Vagina (tissue), 2 donors: ENCODE measurements around the gene CARD6. TPM values are rescaled to one million over a fixed set of nuclear protein-coding genes. Genes with fewer than 3 reads are reported as not detected.
A peak's percentile ranks its signal among the peaks of the same experiment; 100 is the strongest.

Experiments
- DNase-seq, 2 donors: peaks; one replicate each; pipeline ENCODE4 v3.0.0-alpha.2; 2017; ENCODE audit errors: extremely low spot score in 2 of 2
- H3K27ac ChIP-seq: fragments of 200-600 bp; sonication (generic); one replicate; pipeline ENCODE4 v1.5.1; 2019
- H3K27me3 ChIP-seq: fragments of 200-600 bp; sonication (generic); one replicate; pipeline ENCODE4 v1.5.1; 2019
- H3K36me3 ChIP-seq, 2 donors: fragments of 200-600 bp; sonication (generic); one replicate each; pipeline ENCODE4 v1.5.1; 2017 to 2019
- H3K4me1 ChIP-seq: fragments of 200-600 bp; sonication (generic); one replicate; pipeline ENCODE4 v1.5.1; 2019
- H3K4me3 ChIP-seq, 2 donors: fragments of 200-600 bp; sonication (generic); 1 replicate in 1 of 2; 2 replicates in 1 of 2; pipeline ENCODE4 v1.5.1; 2016 to 2019
- H3K9me3 ChIP-seq: fragments of 200-600 bp; sonication (generic); one replicate; pipeline ENCODE4 v1.5.1; 2019
- POLR2A ChIP-seq, 2 donors: fragments of 450-650 bp; IDR thresholded peaks; one replicate each; pipeline ENCODE4 v1.6.1; 2017; ENCODE audit warnings: antibody characterized with exemption in 2 of 2, mild to moderate bottlenecking in 2 of 2, moderate library complexity in 2 of 2
- POLR2AphosphoS5 ChIP-seq, 2 donors: sonication (generic); formaldehyde crosslinking; IDR thresholded peaks; one replicate each; pipeline ENCODE4 v1.9.0; 2017; ENCODE audit warnings: antibody characterized with exemption in 2 of 2, mild to moderate bottlenecking in 2 of 2, low read depth in 1 of 2; ENCODE audit not compliant: insufficient read depth in 1 of 2
- intact Hi-C: fragments of 100-400 bp; cut with DNase I; formaldehyde crosslinking; loops from one replicate; pipeline ENCODE4 v1.15.1; 2023
- total RNA-seq: library from RNA; depleted of rRNA; stranded (reverse); fragments of >200 nt; gene quantifications from one replicate; pipeline ENCODE4 v1.2.3, GENCODE V29; 2016
- TF ChIP-seq, protein P1 (sequence below), 3 experiments: fragments of 450-650 bp in 2 of 3; fragments of 200-600 bp in 1 of 3; sonication (generic) in 1 of 3; IDR thresholded peaks; one replicate each; pipeline ENCODE4 v1.5.1; 2017 to 2019; ENCODE audit warnings: antibody characterized with exemption in 3 of 3, mild to moderate bottlenecking in 2 of 3, moderate library complexity in 2 of 3

The CARD6 gene
- total RNA-seq, 1 donor from 2014 or later = 12.3 TPM

- Histone ChIP-seq H3K4me3 (peak overlapping the region; percentile 88 to 99), H3K9me3 (no peaks in the 10 kb centered on the region), H3K27ac (peak overlapping the region; percentile 98), H3K4me1 (peaks cover 51% of the 10 kb centered on the region), H3K36me3 (no peaks in the 10 kb centered on the region), H3K27me3 (no peaks in the 10 kb centered on the region)
- TF ChIP-seq POLR2A (IDR thresholded peaks at IDR 0.05) = no peak
- TF ChIP-seq, protein P1, sequence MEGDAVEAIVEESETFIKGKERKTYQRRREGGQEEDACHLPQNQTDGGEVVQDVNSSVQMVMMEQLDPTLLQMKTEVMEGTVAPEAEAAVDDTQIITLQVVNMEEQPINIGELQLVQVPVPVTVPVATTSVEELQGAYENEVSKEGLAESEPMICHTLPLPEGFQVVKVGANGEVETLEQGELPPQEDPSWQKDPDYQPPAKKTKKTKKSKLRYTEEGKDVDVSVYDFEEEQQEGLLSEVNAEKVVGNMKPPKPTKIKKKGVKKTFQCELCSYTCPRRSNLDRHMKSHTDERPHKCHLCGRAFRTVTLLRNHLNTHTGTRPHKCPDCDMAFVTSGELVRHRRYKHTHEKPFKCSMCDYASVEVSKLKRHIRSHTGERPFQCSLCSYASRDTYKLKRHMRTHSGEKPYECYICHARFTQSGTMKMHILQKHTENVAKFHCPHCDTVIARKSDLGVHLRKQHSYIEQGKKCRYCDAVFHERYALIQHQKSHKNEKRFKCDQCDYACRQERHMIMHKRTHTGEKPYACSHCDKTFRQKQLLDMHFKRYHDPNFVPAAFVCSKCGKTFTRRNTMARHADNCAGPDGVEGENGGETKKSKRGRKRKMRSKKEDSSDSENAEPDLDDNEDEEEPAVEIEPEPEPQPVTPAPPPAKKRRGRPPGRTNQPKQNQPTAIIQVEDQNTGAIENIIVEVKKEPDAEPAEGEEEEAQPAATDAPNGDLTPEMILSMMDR (IDR thresholded peaks at IDR 0.05) = no peak
- no peak for TF ChIP-seq POLR2AphosphoS5 (IDR thresholded peaks at IDR 0.05; ENCODE audit: insufficient read depth in 1 of 2, low read depth in 1 of 2)
- DNase-seq = no peak
- intact Hi-C loops = loop anchor here (1.0 to 2.0 kb wide), 2 partner anchors 38 to 43 kb away; partner anchors contain the start of genes RPL37 and TTC33
These were observed 43.7 kb upstream of the CARD6 start for GRCh38 chr5:40797273-40798011.

DNA sequence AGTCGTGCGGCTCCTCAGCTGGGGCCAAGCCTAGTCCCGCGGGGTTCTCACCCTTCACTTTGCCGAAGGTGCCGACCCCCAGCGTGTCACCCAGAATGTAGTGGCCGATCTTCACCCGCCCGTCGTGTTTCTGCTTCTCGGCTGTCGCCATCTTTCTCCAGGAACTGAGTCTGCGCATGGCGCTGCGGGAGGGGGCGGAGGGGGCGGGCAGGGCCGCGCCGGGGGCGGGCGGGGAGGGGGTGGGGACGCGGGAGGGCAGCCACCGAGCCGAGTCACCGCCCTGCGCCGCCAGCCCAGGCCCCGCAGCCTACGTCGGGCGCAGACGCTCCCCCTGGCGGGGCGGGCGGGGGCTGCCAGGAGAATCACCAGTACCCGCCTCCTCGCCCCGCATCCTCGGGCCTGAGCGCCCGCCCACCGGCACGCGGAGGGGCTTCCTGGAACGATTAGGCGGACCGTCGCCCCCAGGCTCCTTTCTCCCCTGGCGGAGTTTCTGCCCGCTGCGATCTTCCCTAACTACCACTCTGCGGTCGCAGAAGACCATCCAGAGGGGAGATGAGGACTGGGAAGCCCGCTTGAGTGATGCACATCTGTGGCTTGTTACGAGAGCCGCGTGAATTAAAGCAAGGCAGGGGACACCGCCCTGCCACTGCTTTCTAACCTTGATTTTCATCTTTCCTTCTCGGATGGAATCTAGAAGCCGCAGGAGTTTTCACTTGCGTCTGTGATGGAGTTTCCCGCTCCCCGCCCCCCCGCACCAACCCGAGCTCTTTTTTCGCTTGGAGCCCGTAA lies 43.0 kb upstream of the CARD6 start, which contains the start of gene PRKAA1:
Gene PRKAA1 (minus strand): TSS at position 363 of the 789 bp plus-strand sequence. CDS start 185 bp downstream, at position 178.
- H3K4me1 ChIP-seq = peaks cover 48% of the 10 kb centered on the region
- H3K9me3 ChIP-seq = no peaks in the 10 kb centered on the region
- no peaks in the 10 kb centered on the region for H3K36me3 ChIP-seq
- intact Hi-C loops = loop anchor here (1.0 kb wide), 1 partner anchor 37 kb away; the partner anchor contains the start of gene RPL37
- peak within 1 kb of the TSS; percentile 88 to 99 for H3K4me3 ChIP-seq
- H3K27me3 ChIP-seq = no peaks in the 10 kb centered on the region
- DNase-seq = peak in 1 of 2 donors; percentile 93
- TF ChIP-seq, protein P1 (IDR thresholded peaks at IDR 0.05) = peak in 2 of 3 experiments; percentile 29 to 46
- TF ChIP-seq POLR2AphosphoS5 (IDR thresholded peaks at IDR 0.05; ENCODE audit: insufficient read depth in 1 of 2, low read depth in 1 of 2) = peak in 1 of 2 donors; percentile 98
- peak in 1 of 2 donors; percentile 82 for TF ChIP-seq POLR2A (IDR thresholded peaks at IDR 0.05)
- peak within 1 kb of the TSS; percentile 98 for H3K27ac ChIP-seq

GRCh38 chr5:40798801-40799210 lies 42.4 kb upstream of the CARD6 start:
- peak overlapping the region; percentile 98 for H3K27ac ChIP-seq
- no peaks in the 10 kb centered on the region for H3K27me3 ChIP-seq
- DNase-seq = no peak
- H3K4me3 ChIP-seq = peak overlapping the region; percentile 88 to 99
- intact Hi-C loops = loop anchor here (1.0 kb wide), 1 partner anchor 36 kb away; the partner anchor contains the start of gene RPL37
- H3K4me1 ChIP-seq = peaks cover 42% of the 10 kb centered on the region
- H3K9me3 ChIP-seq = no peaks in the 10 kb centered on the region
- TF ChIP-seq, protein P1 (IDR thresholded peaks at IDR 0.05) = no peak
- TF ChIP-seq POLR2AphosphoS5 (IDR thresholded peaks at IDR 0.05; ENCODE audit: insufficient read depth in 1 of 2, low read depth in 1 of 2) (no peak), POLR2A (IDR thresholded peaks at IDR 0.05) (no peak)
- no peaks in the 10 kb centered on the region for H3K36me3 ChIP-seq

GRCh38 chr5:40799258-40799657 lies 41.9 kb upstream of the CARD6 start:
- DNase-seq = no peak
- peak overlapping the region; percentile 98 for H3K27ac ChIP-seq
- no peaks in the 10 kb centered on the region for H3K36me3 ChIP-seq
- H3K27me3 ChIP-seq = no peaks in the 10 kb centered on the region
- H3K4me3 ChIP-seq = peak overlapping the region; percentile 88 to 99
- H3K9me3 ChIP-seq = no peaks in the 10 kb centered on the region
- intact Hi-C loops = no loop called here
- H3K4me1 ChIP-seq = peaks cover 39% of the 10 kb centered on the region
- TF ChIP-seq POLR2AphosphoS5 (IDR thresholded peaks at IDR 0.05; ENCODE audit: insufficient read depth in 1 of 2, low read depth in 1 of 2) (no peak), POLR2A (IDR thresholded peaks at IDR 0.05) (no peak)
- TF ChIP-seq, protein P1 (IDR thresholded peaks at IDR 0.05) = no peak
